Testis (tissue), 3 donors: ENCODE results near the gene P3R3URF. TPM values are rescaled to one million over a fixed set of nuclear protein-coding genes. Genes with fewer than 3 reads are reported as not detected.

Source experiments
- DNase-seq: peaks from one replicate; pipeline ENCODE4 v3.0.0-alpha.2; 2019
- H3K27ac ChIP-seq, 2 donors: fragments of 200-600 bp; sonication (generic); one replicate each; pipeline ENCODE4 v1.5.1; 2019
- H3K27me3 ChIP-seq: fragments of 200-600 bp; sonication (generic); one replicate; pipeline ENCODE4 v1.5.1; 2019
- H3K36me3 ChIP-seq: fragments of 200-600 bp; sonication (generic); one replicate; pipeline ENCODE4 v1.5.1; 2017; ENCODE audit warnings: low read depth; ENCODE audit errors: missing control alignments
- H3K4me1 ChIP-seq: fragments of 200-600 bp; sonication (generic); one replicate; pipeline ENCODE4 v1.5.1; 2019
- H3K4me3 ChIP-seq, 2 donors: fragments of 200-600 bp; sonication (generic); one replicate each; pipeline ENCODE4 v1.5.1; 2017 to 2019
- H3K9me3 ChIP-seq: fragments of 200-600 bp; sonication (generic); one replicate; pipeline ENCODE4 v1.5.1; 2017
- POLR2A ChIP-seq: fragments of 450-650 bp; IDR thresholded peaks from one replicate; pipeline ENCODE4 v1.6.1; 2017; ENCODE audit warnings: antibody characterized with exemption, mild to moderate bottlenecking, moderate library complexity
- WGBS, 2 donors: methylation state at CpG; one replicate each; pipeline ENCODE4 v1.1.5; 2018; 5-methylcytosine and 5-hydroxymethylcytosine counted together
- intact Hi-C: fragments of 100-400 bp; cut with DNase I; formaldehyde crosslinking; loops from one replicate; pipeline ENCODE4 v1.15.1; 2023; ENCODE audit warnings: low total_unique reads
- polyA plus RNA-seq: library from polyadenylated mRNA; stranded (reverse); fragments of 350-450 nt; fragmentation: Illumina TruSeq; extraction: RNeasy Lipid Tissue Mini Kit (QIAGEN cat#74804); gene quantifications from one replicate; pipeline ENCODE4 v1.2.3, GENCODE V29; 2014; ENCODE audit warnings: low read depth, low replicate concordance; ENCODE audit not compliant: insufficient read depth
- total RNA-seq, 2 donors: library from RNA; depleted of rRNA; stranded (reverse); fragments of >200 nt; gene quantifications; one replicate each; pipeline ENCODE4 v1.2.3, GENCODE V29; 2016
- TF ChIP-seq, protein P1 (sequence below), 3 experiments: fragments of 450-650 bp in 2 of 3; fragments of 200-600 bp in 1 of 3; sonication (generic) in 1 of 3; IDR thresholded peaks; one replicate each; pipeline ENCODE4 v1.5.1; 2016 to 2019; ENCODE audit warnings: antibody characterized with exemption in 3 of 3, mild to moderate bottlenecking in 2 of 3, moderate library complexity in 1 of 3

P3R3URF gene
- total and polyA plus RNA-seq, 3 donors from 2014 or later: 35.0 to 123 (median 69.1) TPM

DNA sequence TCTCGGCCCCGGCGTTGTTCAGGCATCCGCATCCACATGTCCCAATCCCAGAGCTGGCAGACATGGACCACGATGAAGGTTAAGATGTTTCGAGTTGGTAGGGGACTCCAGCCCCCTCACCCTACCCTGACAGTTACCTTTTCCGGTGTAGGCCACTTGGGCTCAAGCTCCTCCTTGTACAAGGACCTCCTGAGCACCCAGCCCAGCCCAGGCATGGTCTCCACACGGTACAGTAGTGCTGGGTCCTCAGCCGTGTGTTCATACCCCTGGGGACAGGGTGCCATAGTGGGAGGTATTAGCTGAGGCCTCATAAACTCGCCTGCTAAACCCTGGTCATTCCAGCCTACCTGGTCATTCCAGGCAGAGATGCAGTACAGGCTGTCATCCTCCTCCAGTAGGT is 15.9 kb upstream of the P3R3URF start:
- TF ChIP-seq, protein P1, sequence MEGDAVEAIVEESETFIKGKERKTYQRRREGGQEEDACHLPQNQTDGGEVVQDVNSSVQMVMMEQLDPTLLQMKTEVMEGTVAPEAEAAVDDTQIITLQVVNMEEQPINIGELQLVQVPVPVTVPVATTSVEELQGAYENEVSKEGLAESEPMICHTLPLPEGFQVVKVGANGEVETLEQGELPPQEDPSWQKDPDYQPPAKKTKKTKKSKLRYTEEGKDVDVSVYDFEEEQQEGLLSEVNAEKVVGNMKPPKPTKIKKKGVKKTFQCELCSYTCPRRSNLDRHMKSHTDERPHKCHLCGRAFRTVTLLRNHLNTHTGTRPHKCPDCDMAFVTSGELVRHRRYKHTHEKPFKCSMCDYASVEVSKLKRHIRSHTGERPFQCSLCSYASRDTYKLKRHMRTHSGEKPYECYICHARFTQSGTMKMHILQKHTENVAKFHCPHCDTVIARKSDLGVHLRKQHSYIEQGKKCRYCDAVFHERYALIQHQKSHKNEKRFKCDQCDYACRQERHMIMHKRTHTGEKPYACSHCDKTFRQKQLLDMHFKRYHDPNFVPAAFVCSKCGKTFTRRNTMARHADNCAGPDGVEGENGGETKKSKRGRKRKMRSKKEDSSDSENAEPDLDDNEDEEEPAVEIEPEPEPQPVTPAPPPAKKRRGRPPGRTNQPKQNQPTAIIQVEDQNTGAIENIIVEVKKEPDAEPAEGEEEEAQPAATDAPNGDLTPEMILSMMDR (IDR thresholded peaks at IDR 0.05): no peak
- no peak for TF ChIP-seq POLR2A
- Histone ChIP-seq H3K27ac (no peak overlapping the region), H3K36me3 (no peaks in the 10 kb centered on the region), H3K27me3 (no peaks in the 10 kb centered on the region), H3K4me3 (no peak overlapping the region), H3K4me1 (peaks cover 16% of the 10 kb centered on the region), H3K9me3 (no peaks in the 10 kb centered on the region)
- WGBS, 2 donors: 92 to 94% methylated on average over 10 of the region's 10 CpGs
- intact Hi-C loops: no loop called here
- no peak for DNase-seq

DNA sequence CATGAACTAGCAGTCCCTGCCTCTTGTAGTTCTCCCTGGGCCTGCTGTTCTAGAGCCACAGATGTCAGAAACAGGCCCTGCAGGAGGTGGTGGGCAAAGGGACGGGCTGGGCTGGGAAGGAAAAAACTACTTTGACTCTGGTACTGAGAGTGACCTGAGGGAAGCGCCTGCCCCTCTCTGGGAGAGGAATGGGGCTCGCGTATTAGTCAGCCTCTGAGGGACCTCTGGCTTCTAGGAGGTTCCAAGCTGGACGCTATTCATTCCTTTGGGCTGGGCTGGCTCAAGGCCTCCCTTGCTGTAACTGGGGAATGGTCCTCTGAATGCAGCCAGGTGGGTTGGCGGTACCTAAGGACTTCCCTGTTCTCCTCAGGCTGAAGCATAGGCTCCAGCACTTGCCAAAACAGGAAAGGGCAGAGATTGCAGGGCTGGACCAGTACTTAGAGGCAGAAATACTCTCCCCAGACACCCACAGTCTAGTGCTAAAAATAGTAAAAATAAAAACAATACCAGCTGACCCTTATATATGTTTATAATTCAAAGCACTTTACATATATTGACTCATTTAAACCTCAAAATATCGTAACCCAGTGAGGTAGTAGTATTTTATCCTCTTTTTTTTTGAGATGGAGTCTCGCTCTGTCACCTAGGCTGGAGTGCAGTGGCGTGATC is 14.9 kb upstream of the P3R3URF start:
- Histone ChIP-seq H3K9me3 (no peaks in the 10 kb centered on the region), H3K36me3 (no peaks in the 10 kb centered on the region), H3K4me1 (peaks cover 10% of the 10 kb centered on the region), H3K27me3 (no peaks in the 10 kb centered on the region), H3K4me3 (no peak overlapping the region), H3K27ac (no peak overlapping the region)
- TF ChIP-seq, protein P1 (IDR thresholded peaks at IDR 0.05): no peak
- 89 to 90% methylated on average over 5 to 9 of the region's 9 CpGs for WGBS, 2 donors
- intact Hi-C loops: no loop called here
- DNase-seq: no peak

DNA sequence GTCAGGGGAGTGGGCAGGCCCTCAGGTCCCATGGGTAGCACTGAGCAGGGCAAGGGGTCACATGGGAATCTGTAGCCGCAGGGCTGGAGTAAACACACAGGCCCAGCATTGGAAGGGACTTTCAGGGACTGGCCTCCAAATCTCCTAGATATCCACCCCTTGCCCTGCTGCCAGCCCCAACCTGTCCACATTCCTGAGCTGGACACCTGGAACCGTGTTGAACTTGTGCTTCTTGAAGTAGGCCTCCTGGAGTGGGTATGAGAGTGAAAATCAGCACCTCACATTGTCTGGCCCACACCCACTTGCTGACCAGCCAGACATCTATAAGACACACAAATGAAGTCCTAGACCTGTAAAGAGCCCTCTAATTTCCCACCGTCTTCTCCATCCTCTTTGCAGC is 14.3 kb upstream of the P3R3URF start:
- 72 to 95% methylated on average over 3 of the region's 3 CpGs for WGBS, 2 donors
- no peaks in the 10 kb centered on the region for H3K36me3 ChIP-seq
- intact Hi-C loops: no loop called here
- H3K27ac ChIP-seq: no peak overlapping the region
- H3K4me3 ChIP-seq: no peak overlapping the region
- H3K27me3 ChIP-seq: no peaks in the 10 kb centered on the region
- H3K9me3 ChIP-seq: no peaks in the 10 kb centered on the region
- TF ChIP-seq POLR2A: no peak
- TF ChIP-seq, protein P1 (IDR thresholded peaks at IDR 0.05): no peak
- peaks cover 13% of the 10 kb centered on the region for H3K4me1 ChIP-seq
- DNase-seq: no peak

DNA sequence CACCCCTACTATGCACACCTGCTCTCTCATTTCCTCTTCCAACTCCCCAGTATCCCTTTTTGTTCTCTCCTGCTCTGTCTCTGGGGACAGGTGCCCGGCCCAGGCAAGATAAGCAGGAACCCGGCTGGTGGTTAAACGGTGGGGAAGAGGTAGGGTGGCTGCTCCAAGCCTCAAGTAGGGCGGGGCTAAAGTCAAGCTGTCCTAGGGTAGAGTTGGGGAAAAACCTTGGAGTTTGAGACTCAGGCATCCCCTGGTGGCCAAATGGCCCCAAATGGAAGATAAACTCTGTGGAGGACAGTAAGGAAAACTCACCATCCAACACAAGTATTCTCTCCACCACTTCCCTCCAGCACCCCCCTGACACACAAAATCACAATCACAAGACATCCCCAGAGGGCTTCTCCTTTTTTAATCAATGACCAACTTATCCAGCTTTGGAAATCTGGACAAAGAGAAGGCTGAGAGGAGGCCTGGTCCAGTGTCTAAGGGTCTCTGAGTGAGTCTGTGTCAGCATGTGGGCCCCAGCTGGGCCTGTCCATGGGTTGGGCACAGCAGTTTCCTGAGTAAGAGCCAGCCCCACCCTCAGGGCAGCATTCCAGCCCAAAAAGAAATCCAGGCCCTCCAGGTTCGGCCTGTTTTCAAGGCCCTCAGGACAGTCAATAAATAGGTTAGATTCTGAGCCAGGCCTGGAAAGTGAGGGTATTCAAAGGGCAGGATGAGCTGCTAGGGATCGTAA is 12.2 kb upstream of the P3R3URF start:
- no peaks in the 10 kb centered on the region for H3K9me3 ChIP-seq
- no peaks in the 10 kb centered on the region for H3K27me3 ChIP-seq
- no peaks in the 10 kb centered on the region for H3K36me3 ChIP-seq
- intact Hi-C loops: no loop called here
- DNase-seq: no peak
- peaks cover 8% of the 10 kb centered on the region for H3K4me1 ChIP-seq
- TF ChIP-seq, protein P1 (IDR thresholded peaks at IDR 0.05): peak in 1 of 3 experiments; percentile 8
- TF ChIP-seq POLR2A: no peak
- WGBS, 2 donors: 67 to 75% methylated on average over 6 of the region's 6 CpGs
- H3K4me3 ChIP-seq: no peak overlapping the region
- H3K27ac ChIP-seq: peak overlapping the region in 1 of 2 donors; percentile 64
